C4-2B (cell line): ENCODE data around the gene SAPCD1.

ENCODE experiments used
- H3K27ac ChIP-seq: fragments of 450-650 bp; 2 replicates; pipeline ENCODE4 v1.5.1; 2017
- ZFX ChIP-seq: fragments of 450-650 bp; IDR thresholded peaks from 2 replicates; pipeline ENCODE4 v1.6.1; 2017
- TF ChIP-seq, protein P1 (sequence below): fragments of 450-650 bp; conservative IDR thresholded peaks from 2 replicates; pipeline ENCODE4 v1.5.1; 2017; ENCODE audit warnings: mild to moderate bottlenecking

Gene SAPCD1

DNA sequence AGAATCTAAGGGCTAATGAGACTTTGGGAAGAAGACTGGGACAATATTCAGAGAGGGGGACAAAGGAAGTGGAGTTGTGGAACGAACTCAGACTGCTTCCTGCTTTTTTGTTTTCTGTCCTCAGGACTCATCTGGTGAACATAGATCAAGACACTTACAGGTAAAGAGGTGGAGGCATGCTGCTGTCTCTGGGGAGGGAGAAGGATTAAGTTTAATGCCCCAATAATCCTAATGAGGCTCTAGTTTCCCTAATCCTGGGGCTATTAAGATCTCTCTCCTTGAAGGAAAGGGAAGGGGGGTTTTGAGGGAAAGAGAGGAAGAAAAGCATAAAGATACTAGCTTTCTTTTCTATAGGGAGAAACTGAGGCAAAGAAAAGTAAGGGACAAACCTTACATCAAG is 18.0 kb upstream of the SAPCD1 start:
- TF ChIP-seq, protein P1, sequence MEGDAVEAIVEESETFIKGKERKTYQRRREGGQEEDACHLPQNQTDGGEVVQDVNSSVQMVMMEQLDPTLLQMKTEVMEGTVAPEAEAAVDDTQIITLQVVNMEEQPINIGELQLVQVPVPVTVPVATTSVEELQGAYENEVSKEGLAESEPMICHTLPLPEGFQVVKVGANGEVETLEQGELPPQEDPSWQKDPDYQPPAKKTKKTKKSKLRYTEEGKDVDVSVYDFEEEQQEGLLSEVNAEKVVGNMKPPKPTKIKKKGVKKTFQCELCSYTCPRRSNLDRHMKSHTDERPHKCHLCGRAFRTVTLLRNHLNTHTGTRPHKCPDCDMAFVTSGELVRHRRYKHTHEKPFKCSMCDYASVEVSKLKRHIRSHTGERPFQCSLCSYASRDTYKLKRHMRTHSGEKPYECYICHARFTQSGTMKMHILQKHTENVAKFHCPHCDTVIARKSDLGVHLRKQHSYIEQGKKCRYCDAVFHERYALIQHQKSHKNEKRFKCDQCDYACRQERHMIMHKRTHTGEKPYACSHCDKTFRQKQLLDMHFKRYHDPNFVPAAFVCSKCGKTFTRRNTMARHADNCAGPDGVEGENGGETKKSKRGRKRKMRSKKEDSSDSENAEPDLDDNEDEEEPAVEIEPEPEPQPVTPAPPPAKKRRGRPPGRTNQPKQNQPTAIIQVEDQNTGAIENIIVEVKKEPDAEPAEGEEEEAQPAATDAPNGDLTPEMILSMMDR, result no peak
- TF ChIP-seq ZFX, result no peak
- no peak overlapping the region for H3K27ac ChIP-seq

DNA sequence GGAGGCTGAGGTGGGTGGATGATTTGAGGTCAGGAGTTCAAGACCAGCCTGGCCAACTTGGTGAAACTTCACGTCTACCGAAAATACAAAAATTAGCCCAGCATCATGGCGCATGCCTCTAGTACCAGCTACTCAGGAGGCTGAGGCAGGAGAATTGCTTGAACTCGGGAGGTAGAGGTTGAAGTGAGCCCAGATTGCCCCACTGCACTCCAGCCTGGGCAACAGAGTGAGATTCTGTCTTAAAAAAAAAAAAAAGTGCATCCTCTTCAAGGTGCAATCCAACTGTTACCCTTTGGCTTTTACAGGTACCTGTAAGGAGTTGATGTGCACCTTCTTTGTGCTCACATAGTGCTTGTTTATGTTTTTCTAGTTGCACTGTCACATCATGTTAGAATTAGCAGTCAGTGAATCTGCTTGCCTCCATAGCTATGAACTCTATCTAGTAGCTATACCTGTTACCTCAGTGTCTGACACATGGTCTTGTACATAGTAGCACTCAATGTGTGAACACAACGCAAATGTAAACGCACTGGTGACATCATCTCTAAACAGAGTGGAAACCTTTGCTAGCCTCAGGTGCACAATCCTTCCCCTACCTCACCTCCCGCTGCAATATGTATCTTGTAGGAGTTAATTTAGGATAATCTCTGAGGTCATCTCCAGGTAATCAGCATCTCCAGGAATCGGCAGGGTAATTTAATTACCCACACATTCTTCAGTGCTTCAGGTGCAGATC is 13.0 kb upstream of the SAPCD1 start:
- no peak for TF ChIP-seq ZFX
- TF ChIP-seq, protein P1, result no peak
- H3K27ac ChIP-seq, result no peak overlapping the region

DNA sequence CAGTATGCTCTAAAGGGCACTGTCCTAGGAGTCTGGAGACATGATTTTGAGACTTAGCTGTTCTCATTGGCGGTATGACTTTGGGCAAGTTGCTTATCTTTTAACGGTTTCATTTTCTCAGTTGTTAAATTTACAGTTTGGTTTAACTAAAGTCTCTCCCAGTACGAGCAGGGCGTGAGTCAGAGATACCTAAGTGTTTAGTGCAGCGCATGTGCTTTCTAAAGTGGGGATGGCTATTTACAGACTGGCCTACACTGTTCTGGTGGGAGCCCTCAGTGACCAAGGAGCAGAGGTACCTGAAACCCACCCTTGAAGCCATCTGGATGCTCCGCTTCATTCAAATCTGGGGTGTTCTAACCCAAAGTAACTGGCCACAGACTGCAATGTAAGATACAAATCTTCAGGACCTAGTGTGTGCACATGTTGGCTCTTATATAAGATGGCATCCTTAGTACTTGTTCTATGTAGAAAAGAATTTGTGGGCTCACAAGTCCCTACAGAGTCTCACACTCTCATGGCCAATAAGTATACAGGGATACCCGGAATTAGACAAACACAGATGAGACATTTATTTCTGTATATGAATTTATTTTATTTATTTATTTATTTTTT is 11.9 kb upstream of the SAPCD1 start:
- no peak overlapping the region for H3K27ac ChIP-seq
- TF ChIP-seq, protein P1, result no peak
- TF ChIP-seq ZFX, result no peak

DNA sequence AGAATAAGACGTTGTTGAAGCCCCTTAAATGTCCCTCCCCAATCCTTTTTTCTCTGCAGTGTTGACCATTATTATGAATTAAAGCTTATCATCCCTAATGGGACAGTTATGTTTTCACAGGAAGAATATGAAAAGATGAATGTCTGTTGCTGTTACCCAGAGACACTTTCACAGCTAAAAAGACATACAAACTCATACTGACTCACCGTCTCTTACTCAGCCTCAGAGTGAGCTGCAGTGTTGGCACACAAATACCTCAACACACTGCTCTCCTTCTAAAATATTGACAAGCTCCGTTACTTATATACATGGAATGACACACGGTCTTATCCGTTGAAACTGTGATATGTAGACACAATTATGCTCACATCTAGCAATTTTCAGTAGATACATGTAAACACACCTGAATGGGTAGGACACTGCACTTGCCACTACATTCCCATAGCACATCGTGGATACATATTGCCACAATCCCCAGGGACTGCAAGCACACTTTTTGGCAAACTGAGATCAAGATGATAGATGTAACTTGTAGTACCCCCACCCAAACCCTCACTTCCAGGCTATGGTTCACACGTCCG is 9.6 kb upstream of the SAPCD1 start:
- no peak overlapping the region for H3K27ac ChIP-seq
- no peak for TF ChIP-seq ZFX
- TF ChIP-seq, protein P1, result no peak

DNA sequence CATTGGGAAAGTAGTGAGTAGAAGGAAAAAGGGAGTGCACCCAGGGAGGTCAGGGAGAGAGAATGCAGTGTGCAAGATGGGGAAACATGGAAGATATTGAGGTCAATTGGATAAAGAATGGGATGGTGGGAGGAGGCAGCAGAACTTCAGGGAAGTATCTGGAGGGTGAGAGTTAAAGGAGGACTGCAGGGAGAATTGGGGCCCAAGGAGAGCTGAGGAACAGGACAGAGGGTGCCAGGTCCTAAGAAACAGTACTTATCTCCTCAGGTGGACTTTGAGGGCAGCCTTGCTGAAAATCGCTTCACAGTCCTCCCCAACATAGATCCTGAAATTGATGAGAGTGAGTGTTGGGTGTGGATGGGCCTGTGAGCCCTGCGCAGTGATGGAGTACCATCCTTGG is 4.2 kb upstream of the SAPCD1 start:
- H3K27ac ChIP-seq, result no peak overlapping the region
- no peak for TF ChIP-seq ZFX
- TF ChIP-seq, protein P1, result no peak

DNA sequence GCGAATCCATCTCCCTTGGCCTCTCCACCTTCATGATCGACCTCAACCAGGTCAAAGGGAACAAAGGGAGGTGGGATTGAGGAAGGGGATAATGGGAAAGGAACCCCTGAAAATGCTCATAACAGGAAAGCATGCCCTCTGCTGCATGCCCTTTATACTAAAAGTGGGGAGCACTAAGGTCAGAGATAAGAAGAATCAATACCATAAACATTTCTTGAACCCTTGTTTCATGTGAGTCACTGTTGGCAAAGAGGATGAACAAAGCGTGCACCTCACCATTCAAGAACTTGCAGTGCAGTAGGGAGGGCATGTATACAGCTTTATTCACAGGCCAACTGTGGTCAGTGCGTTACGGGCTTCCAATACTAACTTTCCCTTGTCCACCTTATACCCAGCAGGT is 1.7 kb upstream of the SAPCD1 start:
- no peak overlapping the region for H3K27ac ChIP-seq
- TF ChIP-seq, protein P1, result no peak
- TF ChIP-seq ZFX, result no peak

DNA sequence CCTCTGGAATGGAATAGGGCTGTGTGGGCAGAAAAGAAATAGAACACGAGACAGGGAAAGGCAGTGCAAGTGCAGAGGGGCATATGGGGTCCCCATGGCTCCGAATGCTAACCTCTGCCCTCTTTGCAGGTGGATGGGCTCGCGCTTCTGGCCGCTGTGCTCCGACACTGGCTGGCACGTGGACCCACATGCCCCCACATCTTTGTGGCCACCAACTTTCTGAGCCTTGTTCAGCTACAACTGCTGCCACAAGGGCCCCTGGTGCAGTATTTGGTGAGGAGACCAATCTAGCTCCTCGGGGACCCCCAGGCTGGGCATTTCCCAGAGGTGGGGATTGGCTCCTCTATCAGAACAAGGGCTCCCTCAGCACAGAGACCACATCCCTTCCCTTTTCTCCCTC is 1.1 kb upstream of the SAPCD1 start:
- TF ChIP-seq, protein P1, result no peak
- TF ChIP-seq ZFX, result no peak

More for the DNA sequence above, 1.1 kb upstream of the SAPCD1 start:
- no peak overlapping the region for H3K27ac ChIP-seq
